AG08395 (cell line): ENCODE measurements around the gene ZNF432.
"Not testable (repeated sequence)": the region's sequence is repeated elsewhere in the genome, so short reads cannot be mapped to it uniquely, and the experiment has no call there.

Source experiments
- DNase-seq: peaks from one replicate; pipeline ENCODE4 v3.0.0; 2012; ENCODE audit warnings: mixed read lengths, low spot score

Gene ZNF432

DNA sequence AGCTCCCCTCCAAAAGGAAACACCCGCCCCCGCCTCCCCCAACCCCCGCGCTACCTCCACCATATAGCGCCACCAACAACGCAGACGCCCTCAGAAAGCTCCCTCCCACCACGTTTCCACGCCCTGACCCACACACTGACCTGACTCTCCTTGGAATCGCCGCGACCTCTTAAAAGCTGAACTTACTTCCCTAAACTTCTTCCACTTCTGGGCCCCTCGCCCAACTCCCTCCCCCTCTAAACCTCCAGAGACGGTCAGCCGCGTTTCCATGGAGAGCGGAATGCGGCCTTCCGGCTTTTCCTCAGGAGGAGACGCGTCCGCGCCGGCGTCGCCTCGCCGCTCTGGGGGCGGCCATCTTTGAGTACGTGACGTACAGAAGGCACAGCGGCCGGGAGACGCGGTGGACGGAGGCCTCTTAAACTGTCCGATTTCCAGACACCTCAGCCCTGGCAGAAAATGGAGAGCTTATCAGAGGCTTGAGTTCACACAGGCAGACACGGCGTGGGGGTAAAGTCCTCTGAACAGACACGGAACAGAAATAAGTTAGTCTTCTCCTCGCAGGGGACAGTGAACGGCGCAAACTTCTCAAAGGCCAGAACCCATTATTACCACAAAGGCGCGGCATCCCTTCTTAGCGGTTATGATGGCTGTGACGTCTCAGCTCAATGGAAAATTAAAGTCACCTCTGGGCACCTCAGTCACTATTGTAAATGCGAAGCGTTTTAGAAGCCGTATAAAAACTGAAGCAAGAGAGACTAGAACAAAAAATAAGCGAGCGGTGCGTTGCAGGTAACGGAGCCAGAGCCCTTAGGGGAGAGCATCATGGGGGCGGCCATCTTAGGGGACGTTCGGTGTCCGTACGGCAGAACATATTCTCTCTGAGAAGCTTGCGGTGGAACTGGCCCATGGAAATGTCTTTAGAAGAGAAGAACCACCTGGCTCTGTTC, at the start of gene ZNF432:
TSS of gene ZNF432 (minus strand) at position 284 of the 947 bp plus-strand sequence. CDS start 1,970 bp downstream, outside the sequence.
- peak; percentile 93 for DNase-seq

DNA sequence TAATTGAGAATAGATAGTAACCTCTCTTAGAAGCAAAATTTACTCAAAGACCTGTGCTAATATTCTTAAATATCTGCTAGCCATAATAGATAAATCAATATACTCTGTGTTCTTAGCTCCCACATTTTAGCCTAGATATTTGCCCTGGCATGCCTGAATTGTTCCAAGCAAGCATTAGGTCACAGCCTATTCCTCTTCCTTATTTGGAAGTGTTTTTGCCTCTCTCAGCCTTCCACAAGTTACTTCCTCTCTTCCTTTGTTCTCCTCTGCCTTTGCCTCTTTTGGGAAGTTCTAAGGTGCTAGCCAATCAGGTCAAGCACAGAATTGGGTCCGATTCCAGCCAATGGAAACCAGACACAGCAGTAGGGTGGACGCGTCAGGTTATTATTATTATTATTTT, 47.8 kb upstream of the ZNF432 start:
- not testable (repeated sequence) for DNase-seq

DNA sequence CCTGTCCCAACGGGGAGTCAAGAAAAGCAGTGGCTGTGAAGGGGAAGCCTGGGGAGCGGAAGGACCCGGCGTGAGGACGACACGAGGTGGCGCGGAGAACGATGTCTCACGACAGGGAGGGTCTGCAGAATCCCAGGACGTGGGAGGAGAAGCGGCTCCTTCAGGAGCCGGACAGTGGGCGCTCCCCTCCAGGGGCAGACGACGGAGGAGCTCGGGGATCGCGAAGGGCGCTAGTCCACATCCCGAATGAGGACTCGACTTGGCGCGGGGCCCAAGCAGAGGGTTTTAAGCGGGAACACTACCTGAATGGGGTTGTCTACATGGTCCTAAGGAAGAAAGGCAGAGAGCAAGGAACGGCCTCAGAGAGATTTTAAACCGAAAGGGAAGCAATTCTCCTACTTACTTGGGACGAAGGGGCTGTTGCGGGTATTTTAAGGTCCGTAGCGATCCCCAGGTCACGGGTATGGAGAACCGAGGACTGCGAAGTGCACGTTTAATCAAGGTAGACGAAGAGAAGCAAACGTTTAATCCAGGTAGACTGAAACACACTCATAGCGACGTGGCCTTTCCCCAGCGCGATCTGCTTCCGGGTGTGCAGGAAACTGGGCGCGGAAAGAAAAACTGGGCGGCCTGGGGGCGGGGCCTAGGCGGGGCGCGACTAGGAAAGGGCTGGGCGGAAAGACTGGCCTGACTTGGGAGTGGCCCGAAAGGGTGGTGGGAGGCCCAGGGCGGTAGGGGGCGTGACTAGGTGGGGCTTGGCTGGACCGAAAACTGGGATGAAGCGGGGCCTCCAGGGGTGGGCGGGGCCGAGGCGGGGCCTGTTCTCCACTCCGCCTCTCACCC, 46.8 kb upstream of the ZNF432 start, which contains the start of gene ZNF841:
TSS of gene ZNF841 (minus strand) at position 594 of the 843 bp plus-strand sequence. CDS start 10,964 bp downstream, outside the sequence.
- DNase-seq, result peak; percentile 98

DNA sequence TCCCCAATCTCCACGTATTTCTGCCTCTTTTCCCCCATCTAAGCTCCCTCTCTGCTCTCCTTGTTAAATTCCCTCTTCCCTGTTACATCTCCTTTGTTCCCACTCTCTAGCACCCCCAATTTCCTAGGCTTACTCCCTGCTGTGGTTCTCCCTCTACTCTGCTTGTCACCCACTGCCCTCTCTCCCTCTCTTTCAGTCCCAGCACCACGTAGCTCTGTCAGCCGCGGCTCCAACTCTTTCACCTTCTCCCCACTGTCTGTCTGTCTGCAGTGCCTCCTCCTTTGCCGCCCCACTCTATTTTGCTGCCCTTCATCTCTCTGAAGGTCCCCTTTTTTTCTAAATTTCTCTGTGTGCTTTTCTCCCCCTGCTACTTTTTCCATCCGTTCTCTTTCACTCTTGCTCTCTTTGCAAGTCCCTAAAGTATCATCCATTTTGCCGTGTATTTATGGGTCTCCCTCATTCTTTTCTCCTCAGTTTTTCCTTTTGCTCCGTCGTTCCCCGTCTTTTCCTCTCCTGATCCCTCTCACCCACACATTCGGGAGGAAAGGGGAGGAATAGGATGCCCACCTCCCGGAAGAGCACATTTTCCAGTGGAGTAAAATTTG, 46.0 kb upstream of the ZNF432 start:
- DNase-seq, result no peak

DNA sequence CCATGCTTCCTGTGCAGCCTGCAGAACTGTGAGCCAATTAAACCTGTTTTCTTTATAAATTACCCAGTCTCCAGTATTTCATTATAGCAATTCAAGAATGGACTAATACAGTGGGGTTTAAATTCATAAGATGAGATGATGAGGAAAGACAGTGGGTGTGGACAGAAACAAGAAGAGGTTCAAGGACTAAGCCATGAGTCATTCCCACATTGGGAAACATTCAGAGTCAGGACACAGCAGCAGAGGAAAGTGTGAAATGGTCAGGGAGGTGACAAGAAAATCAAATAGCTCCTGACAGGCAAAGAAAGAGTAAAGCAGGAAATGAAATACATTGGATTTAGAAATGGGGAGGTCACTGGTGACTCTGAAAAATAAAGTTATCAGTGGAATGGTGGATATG, 37.8 kb upstream of the ZNF432 start:
- DNase-seq, result peak; percentile 5

DNA sequence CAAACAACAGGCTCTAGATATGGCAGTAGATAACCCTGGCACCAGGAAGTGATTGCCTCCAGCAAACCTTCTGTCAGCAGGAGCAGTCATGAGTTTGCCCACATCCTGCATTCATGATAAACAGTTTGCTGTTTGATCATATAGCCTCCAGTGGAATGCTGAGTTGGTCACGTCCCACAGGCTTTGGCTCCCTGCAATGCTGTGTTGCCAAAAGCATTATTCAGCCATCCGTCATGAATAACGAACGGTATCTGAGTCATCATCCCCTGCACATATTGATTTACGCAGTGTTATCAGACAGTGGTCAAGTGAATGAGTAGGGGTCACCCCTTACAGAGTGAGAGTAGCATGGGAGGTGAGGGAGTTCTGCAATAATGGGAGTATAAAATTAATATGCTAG, 21.9 kb upstream of the ZNF432 start:
- no peak for DNase-seq

DNA sequence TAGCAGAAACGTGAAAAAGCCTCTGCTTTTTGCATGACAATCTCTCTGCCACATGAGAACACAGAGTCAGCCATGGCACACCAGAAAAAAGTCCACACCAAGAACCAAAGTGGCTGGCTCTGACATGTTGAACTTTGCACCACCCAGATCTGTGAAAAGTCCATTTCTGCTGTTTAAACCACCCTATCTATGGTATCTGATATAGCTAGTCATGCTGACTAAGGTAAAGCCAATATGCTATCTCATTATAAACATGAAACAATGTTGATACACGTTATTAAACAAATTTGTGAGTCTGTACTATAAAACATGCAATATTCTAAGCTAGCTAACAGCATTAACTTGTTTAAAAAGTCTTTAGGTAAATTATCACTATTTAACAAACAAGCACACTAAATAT, 21.0 kb upstream of the ZNF432 start:
- DNase-seq, result no peak

DNA sequence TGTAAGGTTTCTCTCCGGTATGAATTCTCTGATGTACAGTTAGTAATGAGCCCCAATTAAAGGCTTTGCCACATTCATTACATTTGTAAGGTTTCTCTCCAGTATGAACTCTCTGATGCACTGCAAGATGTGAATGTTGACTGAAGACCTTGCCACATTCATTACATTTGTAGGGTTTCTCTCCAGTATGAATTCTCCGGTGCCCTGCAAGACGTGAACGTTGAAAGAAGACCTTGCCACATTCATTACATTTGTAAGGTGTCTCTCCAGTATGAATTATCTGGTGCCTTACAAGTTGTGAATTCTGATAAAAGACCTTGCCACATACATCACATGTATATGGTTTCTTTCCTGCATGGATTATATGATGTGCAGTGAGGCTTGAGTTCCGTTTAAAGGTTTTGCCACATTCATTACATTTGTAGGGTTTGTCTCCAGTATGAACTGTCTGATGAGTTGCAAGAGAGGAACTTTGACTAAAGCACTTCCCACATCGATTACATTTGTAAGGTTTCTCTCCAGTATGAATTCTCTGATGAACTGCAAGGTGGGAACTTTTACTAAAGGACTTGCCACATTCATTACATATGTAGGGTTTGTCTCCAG, 17.7 kb upstream of the ZNF432 start:
- no peak for DNase-seq

DNA sequence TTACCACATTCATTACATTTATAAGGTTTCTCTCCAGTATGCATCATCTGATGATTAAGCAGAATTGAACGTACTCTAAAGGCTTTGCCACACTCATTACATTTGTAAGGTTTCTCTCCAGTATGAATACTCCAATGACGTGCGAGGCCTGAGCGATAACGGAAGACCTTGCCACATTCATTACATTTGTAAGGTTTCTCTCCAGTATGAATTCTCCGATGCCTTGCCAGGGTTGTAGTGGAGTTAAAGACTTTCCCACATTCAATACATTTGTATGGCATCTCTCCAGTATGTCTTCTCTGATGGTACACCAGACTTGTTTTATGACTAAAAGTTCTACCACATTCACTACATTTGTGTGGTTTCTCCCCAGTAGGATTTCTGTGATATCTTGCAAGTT, 16.8 kb upstream of the ZNF432 start:
- DNase-seq, result no peak

DNA sequence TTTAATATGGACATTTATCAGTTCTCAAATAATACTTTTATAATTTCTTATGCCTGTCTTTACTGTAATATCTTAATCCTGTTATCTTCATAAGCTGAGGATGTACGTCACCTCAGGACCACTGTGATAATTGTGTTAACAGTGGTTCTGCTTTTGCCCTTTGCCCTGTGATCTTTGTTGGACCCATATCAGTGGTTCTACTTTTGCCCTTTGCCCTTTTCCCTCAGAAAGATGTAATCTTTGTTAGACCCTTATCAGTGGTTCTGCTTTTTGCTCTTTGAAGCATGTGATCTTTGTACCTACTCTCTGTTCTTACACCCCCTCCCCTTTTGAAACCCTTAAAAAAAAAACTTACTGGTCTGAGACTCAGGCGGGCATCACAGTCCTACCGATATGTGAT, 7.8 kb upstream of the ZNF432 start:
- DNase-seq, result not testable (repeated sequence)

DNA sequence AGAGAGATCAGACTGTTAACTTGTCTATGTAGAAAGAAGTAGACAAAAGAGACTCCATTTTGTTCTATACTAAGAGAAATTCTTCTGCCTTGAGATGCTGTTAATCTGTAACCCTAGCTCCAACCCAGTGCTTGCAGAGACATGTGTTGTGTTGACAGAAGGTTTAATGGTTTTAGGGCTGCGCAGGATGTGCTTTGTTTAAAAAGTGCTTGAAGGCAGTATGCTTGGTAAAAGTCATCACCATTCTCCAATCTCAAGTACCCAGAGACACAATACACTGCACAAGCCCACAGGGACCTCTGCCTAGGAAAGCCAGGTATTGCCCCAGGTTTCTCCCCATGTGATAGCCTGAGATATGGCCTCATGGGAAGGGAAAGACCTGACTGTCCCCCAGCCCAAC, 3.1 kb upstream of the ZNF432 start:
- DNase-seq, result not testable (repeated sequence)

DNA sequence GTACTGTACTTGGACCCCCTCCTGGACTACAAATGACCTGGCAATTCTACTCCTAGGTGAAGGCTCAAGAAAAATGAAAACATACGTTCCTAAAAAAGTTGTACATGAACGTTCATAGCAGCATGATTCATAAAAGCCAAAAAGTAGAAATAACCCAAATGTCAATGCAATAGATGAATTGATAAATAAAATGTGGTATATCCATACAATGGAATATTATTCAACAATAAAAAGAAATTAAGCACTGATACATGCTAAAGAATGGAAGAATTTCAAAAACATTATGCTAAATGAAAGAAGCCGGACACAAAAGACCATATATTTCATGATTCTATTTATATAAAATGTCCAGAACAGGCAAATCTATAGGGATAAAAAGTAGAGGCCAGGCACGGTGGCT, 9.5 kb downstream of the ZNF432 start:
- no peak for DNase-seq

DNA sequence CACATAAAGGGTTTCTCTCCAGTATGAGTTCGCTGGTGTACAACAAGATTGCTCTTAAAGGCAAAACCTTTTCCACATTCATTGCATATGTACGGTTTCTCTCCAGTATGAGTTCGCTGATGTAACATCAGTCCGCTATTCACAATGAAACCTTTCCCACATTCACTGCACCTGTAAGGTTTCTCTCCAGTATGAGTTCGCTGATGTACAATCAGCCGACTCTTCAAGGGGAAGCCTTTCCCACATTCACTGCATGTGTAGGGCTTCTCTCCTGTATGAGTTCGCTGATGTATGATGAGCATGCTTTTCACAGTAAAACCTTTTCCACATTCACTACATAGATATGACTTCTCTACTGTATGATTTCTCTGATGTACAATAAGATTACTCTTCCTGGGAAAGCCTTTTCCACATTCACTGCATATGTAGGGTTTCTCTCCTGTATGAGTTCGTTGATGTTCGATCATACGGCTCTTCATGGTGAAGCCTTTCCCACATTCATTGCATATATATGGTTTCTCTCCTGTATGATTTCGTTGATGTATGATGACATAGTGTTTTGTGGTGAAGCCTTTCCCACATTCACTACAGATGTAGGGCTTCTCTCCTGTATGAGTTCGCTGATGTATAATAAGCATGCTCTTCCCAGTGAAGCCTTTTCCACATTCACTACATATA, 14.4 kb downstream of the ZNF432 start:
- DNase-seq, result no peak

DNA sequence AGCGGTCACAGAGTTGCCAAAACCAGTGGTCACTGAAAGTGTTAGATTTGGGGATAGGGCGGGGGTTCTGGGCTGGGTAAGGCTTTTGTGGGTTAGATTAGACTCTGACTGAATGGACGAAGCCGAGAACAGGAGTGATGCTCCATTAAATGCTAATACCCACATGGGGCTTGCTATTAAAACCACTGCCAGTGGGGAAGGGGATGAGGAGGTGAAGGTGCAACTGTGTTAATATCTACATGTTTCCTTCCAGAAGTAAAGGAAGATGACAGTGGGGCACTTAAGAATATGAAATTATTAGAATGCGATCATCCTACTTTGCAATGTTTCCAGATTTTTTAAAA, 19.9 kb downstream of the ZNF432 start:
- DNase-seq, result no peak

DNA sequence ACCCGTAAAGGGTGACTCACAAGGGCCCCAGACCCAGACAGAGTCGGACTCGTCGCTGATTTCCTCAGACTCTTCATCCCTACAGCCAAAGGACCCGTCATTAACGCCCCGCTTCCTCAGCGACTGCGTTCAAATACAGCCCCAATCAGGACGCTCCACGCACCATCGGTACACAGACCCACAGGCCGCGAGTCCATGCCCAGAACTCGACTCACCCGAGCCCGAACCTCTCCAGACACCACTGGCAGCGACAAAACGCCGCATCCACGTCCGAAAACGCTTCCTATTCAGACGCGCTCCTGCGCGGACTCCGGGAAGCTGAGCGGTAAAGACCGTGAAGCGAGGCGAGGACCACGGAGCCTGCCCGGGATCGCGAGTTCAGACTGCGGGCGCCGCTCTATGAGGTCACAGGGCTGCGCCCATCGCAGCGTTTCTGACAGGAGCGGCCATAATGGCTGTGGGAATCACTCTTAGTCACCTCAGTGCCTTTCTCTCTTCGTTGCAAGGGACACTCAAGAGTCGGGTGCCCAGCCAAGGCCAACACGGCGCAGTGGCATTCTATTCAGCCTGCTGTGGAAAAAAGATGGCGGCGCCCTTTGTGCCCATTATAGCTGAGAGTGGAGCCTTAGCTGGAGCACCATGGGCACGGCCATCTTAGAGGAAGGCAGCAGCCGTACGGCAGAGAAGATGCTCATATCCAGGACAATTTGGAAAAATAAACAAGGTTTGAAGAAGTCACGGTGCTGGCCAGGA, 20.4 kb downstream of the ZNF432 start, which contains the start of gene ZNF614:
TSS of gene ZNF614 (minus strand) at position 353 of the 753 bp plus-strand sequence. CDS start 2,634 bp downstream, outside the sequence.
- peak; percentile 94 for DNase-seq

DNA sequence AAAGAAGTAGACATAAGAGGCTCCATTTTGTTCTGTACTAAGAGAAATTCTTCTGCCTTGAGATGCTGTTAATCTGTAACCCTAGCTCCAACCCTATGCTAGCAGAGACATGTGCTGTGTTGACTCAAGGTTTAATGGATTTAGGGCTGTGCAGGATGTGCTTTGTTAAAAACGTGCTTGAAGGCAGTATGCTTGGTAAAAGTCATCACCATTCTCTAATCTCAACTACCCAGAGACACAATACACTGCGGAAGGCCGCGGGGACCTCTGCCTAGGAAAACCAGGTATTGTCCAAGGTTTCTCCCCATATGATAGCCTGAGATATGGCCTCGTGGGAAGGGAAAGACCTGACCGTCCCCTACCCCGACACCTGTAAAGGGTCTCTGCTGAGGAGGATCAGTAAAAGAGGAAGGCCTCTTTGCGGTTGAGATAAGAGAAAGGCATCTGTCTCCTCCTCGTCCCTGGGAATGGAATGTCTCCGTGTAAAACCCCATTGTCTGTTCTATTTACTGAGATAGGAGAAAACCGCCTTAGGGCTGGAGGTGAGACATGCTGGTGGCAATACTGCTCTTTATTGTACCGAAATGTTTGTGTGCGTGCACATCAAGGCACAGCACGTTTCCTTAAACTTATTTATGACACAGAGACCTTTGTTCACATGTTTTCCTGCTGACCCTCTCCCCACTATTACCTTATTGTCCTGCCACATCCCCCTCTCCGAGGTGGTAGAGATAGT, 22.2 kb downstream of the ZNF432 start:
- not testable (repeated sequence) for DNase-seq

DNA sequence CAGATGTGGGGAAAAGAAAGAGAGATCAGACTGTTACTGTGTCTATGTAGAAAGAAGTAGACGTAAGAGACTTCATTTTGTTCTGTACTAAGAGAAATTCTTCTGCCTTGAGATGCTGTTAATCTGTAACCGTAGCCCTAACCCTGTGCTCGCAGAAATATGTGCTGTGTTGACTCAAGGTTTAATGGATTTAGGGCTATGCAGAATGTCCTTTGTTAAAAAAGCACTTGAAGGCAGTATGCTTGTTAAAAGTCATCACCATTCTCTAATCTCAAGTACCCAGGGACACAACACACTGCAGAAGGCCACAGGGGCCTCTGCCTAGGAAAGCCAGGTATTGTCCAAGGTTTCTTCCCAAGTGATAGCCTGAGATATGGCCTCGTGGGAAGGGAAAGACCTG, 24.2 kb downstream of the ZNF432 start:
- DNase-seq, result not testable (repeated sequence)

DNA sequence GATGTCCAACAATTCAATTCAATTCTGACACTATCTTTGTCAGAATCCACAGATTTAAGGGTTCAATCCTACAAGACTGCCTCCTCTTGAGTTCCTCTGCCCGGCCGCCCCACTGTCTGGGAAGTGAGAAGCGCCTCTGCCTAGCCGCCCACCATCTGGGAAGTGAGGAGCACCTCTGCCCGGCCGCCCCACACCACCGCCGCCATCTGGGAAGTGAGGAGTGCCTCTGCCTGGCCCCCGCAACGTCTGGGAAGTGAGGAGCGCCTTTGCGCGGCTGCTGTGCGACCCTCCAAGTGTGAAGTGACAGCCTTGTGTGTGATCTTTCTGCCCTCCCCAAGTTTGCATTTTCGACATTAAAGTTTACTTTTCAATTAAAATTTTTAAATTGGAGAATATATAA, 26.4 kb downstream of the ZNF432 start:
- DNase-seq, result no peak

DNA sequence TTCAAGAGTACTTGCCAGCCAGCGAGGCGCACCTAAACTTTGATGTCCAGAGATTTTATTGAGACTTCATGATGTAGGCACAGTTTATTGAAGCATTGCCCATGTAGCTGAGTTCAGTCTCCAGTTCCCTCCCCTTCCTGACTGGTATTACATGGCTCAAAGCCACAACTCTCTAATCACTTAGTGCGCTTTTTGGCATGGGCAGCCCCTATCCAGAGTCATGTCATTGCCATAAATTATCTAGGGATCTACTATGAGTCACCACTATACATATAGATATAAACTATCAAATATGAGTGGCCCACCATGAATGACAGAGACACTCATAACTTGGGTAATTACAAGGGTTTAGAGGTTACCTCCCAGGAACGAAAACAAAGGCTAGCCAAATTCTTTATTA, 28.1 kb downstream of the ZNF432 start:
- DNase-seq, result no peak

DNA sequence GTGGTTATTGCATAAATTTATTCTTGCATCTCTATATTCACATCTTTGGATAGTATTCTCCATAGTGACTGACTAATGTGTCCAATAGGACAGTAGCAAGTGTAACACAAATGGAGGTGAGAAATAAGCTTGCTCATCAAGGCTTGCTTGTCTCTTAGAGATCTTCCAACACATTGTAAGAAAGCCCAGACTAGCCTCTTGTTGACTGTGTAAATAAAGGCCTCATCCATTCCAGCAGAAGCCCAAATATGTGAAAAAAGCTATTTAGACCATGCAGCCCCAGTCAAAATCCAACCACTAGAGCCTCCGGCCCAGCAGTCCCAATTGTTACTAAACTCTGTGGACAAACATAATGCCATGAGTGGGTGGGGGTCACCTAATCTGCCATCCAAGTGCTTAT, 38.0 kb downstream of the ZNF432 start:
- DNase-seq, result no peak
